WTC11 (cell line): ENCODE measurements around the gene LSM4. TPM values are rescaled to one million over a fixed set of nuclear protein-coding genes. Genes with fewer than 3 reads are reported as not detected.

Experiments used
- ATAC-seq: fragments of 200-7000 bp; cut with Tn5 transposase; 2 replicates; pipeline ENCODE4 v1.10.0; 2021; ENCODE audit warnings: mild to moderate bottlenecking, moderate library complexity
- CTCF ChIA-PET: fragments of 300-600 bp; sonication (Branson Sonifier 250); formaldehyde crosslinking; loops from one replicate; lab custom pipeline; 2021; ENCODE audit warnings: antibody characterized with exemption; lab: Charles Lee
- POLR2A ChIA-PET: fragments of 350-600 bp; sonication (Branson Sonifier 250); formaldehyde crosslinking; loops from one replicate; lab custom pipeline; 2021; ENCODE audit warnings: antibody characterized with exemption; lab: Charles Lee
- DNase-seq: peaks from one replicate; pipeline ENCODE4 v3.0.0; 2021; ENCODE audit warnings: low spot score
- H3K27ac Mint-ChIP-seq: 2 replicates; pipeline ENCODE4 v1.8.0; 2021; ENCODE audit warnings: mixed read lengths
- H3K27me3 Mint-ChIP-seq: 2 replicates; pipeline ENCODE4 v1.8.0; 2021; ENCODE audit warnings: low read depth, mild to moderate bottlenecking, moderate library complexity, mixed read lengths
- H3K36me3 Mint-ChIP-seq: 2 replicates; pipeline ENCODE4 v1.8.0; 2021; ENCODE audit warnings: mixed read lengths
- H3K4me1 Mint-ChIP-seq: 2 replicates; pipeline ENCODE4 v1.8.0; 2022; ENCODE audit warnings: mixed read lengths
- H3K4me3 Mint-ChIP-seq: 2 replicates; pipeline ENCODE4 v1.8.0; 2021; ENCODE audit warnings: mild to moderate bottlenecking, moderate library complexity, mixed read lengths
- H3K9me3 Mint-ChIP-seq: 2 replicates; pipeline ENCODE4 v1.8.0; 2021; ENCODE audit warnings: mixed read lengths
- ATF2 ChIP-seq: sonication (generic); formaldehyde crosslinking; IDR thresholded peaks from 2 replicates; pipeline ENCODE4 v1.8.1; 2022; ENCODE audit warnings: low read depth, missing genetic modification reagents, borderline replicate concordance
- CBFB ChIP-seq: sonication (generic); formaldehyde crosslinking; IDR thresholded peaks from 2 replicates; pipeline ENCODE4 v1.8.1; 2022; ENCODE audit warnings: mild to moderate bottlenecking, low read depth, missing genetic modification reagents
- CTCF ChIP-seq: fragments of 200-600 bp; IDR thresholded peaks from 2 replicates; pipeline ENCODE4 v1.8.0; 2022; ENCODE audit warnings: antibody characterized with exemption
- GABPB1 ChIP-seq: sonication (generic); formaldehyde crosslinking; IDR thresholded peaks from 2 replicates; pipeline ENCODE4 v1.8.1; 2023; ENCODE audit warnings: mild to moderate bottlenecking, missing genetic modification reagents
- KAT7 ChIP-seq: sonication (generic); formaldehyde crosslinking; IDR thresholded peaks from 2 replicates; pipeline ENCODE4 v1.8.1; 2023; ENCODE audit warnings: missing genetic modification reagents, mild to moderate bottlenecking, borderline replicate concordance
- NR1H2 ChIP-seq: sonication (generic); formaldehyde crosslinking; IDR thresholded peaks from 2 replicates; pipeline ENCODE4 v1.9.0; 2021; ENCODE audit warnings: mild to moderate bottlenecking, moderate library complexity, missing genetic modification reagents
- SMAD3 ChIP-seq: sonication (generic); formaldehyde crosslinking; IDR thresholded peaks from 2 replicates; pipeline ENCODE4 v1.8.0; 2022; ENCODE audit warnings: missing genetic modification reagents, mild to moderate bottlenecking, borderline replicate concordance
- STAT6 ChIP-seq: sonication (generic); formaldehyde crosslinking; conservative IDR thresholded peaks from 2 replicates; pipeline ENCODE4 v1.8.1; 2023; ENCODE audit warnings: mild to moderate bottlenecking, low read depth, missing genetic modification reagents, moderate library complexity
- TCF7 ChIP-seq: sonication (generic); formaldehyde crosslinking; IDR thresholded peaks from 2 replicates; pipeline ENCODE4 v1.8.0; 2022; ENCODE audit warnings: mild to moderate bottlenecking, low read depth, missing genetic modification reagents, moderate library complexity
- ZNF121 ChIP-seq: sonication (generic); formaldehyde crosslinking; IDR thresholded peaks from 2 replicates; pipeline ENCODE4 v1.8.0; 2023; ENCODE audit warnings: missing genetic modification reagents
- ZNF232 ChIP-seq: sonication (generic); formaldehyde crosslinking; IDR thresholded peaks from 2 replicates; pipeline ENCODE4 v1.8.0; 2022; ENCODE audit warnings: mild to moderate bottlenecking, missing genetic modification reagents
- total RNA-seq: library from RNA; stranded (reverse); gene quantifications from 3 replicates; pipeline ENCODE4 v1.2.3, GENCODE V29; 2021
- TF ChIP-seq, protein P1 (sequence below): sonication (generic); formaldehyde crosslinking; IDR thresholded peaks from 2 replicates; pipeline ENCODE4 v1.8.0; 2022; ENCODE audit warnings: mild to moderate bottlenecking, missing genetic modification reagents
- TF ChIP-seq, protein P2 (sequence below): sonication (generic); formaldehyde crosslinking; IDR thresholded peaks from 2 replicates; pipeline ENCODE4 v1.8.1; 2023; ENCODE audit warnings: mild to moderate bottlenecking, missing genetic modification reagents, borderline replicate concordance

LSM4 gene
- total RNA-seq, 1 experiment from 2014 or later, result 373 TPM

DNA sequence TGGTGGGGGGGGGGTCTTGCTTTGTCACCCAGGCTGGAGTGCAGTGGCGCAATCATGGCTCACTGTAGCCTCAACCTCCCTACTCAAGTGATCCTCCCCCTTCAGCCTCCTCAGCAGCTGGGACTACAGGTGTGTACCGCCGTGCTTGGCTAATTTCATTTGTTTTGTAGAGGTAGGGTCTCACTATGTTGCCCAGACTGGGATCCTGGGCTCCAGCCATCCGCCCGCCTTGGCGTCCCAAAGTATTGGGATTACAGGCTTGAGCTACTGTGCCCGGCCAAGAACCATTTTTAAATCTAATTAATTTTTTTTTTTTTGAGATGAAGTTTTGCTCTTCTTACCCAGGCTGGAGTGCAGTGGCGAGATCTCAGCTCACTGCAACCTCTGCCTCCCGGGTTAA lies 23.2 kb downstream of the LSM4 start:
- CTCF ChIA-PET, result interaction anchor here (1.2 to 2.3 kb wide), 2 partner anchors 23 to 29 kb away, joined by 3 to 7 read pairs; partner anchors contain the start of gene LSM4
- Mint-ChIP-seq H3K36me3 (no peaks in the 10 kb centered on the region), H3K9me3 (no peaks in the 10 kb centered on the region), H3K4me3 (no peak overlapping the region), H3K27me3 (no peaks in the 10 kb centered on the region; the same call in 1 of the 2 replicates), H3K27ac (no peak overlapping the region), H3K4me1 (peaks cover 17% of the 10 kb centered on the region)
- TF ChIP-seq ATF2 (CRISPR knock-in tag) (no peak), TCF7 (CRISPR knock-in tag) (no peak), CBFB (no peak), ZNF121 (CRISPR knock-in tag) (peak; percentile 82; the same call in 1 of the 2 replicates), STAT6 (CRISPR knock-in tag) (no peak)
- TF ChIP-seq, protein P1, sequence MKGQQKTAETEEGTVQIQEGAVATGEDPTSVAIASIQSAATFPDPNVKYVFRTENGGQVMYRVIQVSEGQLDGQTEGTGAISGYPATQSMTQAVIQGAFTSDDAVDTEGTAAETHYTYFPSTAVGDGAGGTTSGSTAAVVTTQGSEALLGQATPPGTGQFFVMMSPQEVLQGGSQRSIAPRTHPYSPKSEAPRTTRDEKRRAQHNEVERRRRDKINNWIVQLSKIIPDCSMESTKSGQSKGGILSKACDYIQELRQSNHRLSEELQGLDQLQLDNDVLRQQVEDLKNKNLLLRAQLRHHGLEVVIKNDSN (CRISPR knock-in tag), result no peak
- no peak for DNase-seq
- ATAC-seq, result no peak
- POLR2A ChIA-PET, result interaction anchor here (0.6 kb wide), 1 partner anchor 102 kb away, joined by 3 read pairs; no protein-coding TSS in a partner anchor

DNA sequence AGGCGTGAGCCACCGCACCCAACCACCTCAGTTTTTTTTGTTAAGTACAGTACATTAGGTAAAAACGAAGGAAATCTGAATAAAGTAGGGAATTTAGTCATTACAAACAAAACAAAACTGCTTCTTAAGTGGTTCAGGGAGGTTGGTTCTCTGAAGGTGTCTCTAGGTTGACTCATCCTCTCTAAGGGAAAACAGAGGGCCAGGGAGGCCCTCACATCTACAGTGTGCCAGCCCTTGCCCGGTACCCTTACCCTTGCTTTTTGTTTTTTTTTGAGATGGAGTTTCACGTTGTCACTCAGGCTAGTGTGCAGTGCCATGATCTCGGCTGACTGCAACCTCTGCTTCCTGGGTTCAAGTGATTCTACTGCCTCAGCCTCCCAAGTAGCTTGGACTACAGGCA lies 24.3 kb downstream of the LSM4 start:
- no peaks in the 10 kb centered on the region for H3K9me3 Mint-ChIP-seq
- POLR2A ChIA-PET, result no interaction called here
- peaks cover 18% of the 10 kb centered on the region for H3K4me1 Mint-ChIP-seq
- no peaks in the 10 kb centered on the region; the same call in 1 of the 2 replicates for H3K27me3 Mint-ChIP-seq
- DNase-seq (no peak), ATAC-seq (no peak)
- CTCF ChIA-PET, result no interaction called here
- no peak for TF ChIP-seq CTCF
- no peak for TF ChIP-seq SMAD3 (CRISPR knock-in tag)
- TF ChIP-seq KAT7 (CRISPR knock-in tag), result no peak
- no peak for TF ChIP-seq NR1H2 (CRISPR knock-in tag)
- no peak for TF ChIP-seq ZNF232 (CRISPR knock-in tag)
- no peak for TF ChIP-seq GABPB1 (CRISPR knock-in tag)
- TF ChIP-seq, protein P2, sequence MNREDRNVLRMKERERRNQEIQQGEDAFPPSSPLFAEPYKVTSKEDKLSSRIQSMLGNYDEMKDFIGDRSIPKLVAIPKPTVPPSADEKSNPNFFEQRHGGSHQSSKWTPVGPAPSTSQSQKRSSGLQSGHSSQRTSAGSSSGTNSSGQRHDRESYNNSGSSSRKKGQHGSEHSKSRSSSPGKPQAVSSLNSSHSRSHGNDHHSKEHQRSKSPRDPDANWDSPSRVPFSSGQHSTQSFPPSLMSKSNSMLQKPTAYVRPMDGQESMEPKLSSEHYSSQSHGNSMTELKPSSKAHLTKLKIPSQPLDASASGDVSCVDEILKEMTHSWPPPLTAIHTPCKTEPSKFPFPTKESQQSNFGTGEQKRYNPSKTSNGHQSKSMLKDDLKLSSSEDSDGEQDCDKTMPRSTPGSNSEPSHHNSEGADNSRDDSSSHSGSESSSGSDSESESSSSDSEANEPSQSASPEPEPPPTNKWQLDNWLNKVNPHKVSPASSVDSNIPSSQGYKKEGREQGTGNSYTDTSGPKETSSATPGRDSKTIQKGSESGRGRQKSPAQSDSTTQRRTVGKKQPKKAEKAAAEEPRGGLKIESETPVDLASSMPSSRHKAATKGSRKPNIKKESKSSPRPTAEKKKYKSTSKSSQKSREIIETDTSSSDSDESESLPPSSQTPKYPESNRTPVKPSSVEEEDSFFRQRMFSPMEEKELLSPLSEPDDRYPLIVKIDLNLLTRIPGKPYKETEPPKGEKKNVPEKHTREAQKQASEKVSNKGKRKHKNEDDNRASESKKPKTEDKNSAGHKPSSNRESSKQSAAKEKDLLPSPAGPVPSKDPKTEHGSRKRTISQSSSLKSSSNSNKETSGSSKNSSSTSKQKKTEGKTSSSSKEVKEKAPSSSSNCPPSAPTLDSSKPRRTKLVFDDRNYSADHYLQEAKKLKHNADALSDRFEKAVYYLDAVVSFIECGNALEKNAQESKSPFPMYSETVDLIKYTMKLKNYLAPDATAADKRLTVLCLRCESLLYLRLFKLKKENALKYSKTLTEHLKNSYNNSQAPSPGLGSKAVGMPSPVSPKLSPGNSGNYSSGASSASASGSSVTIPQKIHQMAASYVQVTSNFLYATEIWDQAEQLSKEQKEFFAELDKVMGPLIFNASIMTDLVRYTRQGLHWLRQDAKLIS (CRISPR knock-in tag), result no peak
- H3K36me3 Mint-ChIP-seq, result no peaks in the 10 kb centered on the region
- no peak overlapping the region for H3K4me3 Mint-ChIP-seq
- H3K27ac Mint-ChIP-seq, result no peak overlapping the region
